NK-92 treated with Interleukin-12 subunit alpha and Interleukin-12 subunit beta, amount 100 ng/mL, for 24 hours (cell line): ENCODE results near the gene UBE2D2.

Source experiments
- DNase-seq: peaks from one replicate; lab custom pipeline; 2025; lab: John Stamatoyannopoulos, UW

Gene UBE2D2

GRCh38 chr5:139660923-139661814 lies 100.0 kb downstream of the UBE2D2 start:
- DNase-seq, result no peak

- DNase-seq, result no peak
Measured at GRCh38 chr5:139662617-139663016, 101.5 kb downstream of the UBE2D2 start.

- DNase-seq, result no peak
Measured at GRCh38 chr5:139663207-139664085, 102.3 kb downstream of the UBE2D2 start.

- DNase-seq, result no peak
Measured at GRCh38 chr5:139664086-139664693, 103.1 kb downstream of the UBE2D2 start.

GRCh38 chr5:139664727-139665351 lies 103.7 kb downstream of the UBE2D2 start:
- no peak for DNase-seq

GRCh38 chr5:139665626-139666025 lies 104.5 kb downstream of the UBE2D2 start:
- no peak for DNase-seq

GRCh38 chr5:139666551-139666950 lies 105.4 kb downstream of the UBE2D2 start:
- DNase-seq, result no peak

- peak; percentile 26 for DNase-seq
Measured at GRCh38 chr5:139667001-139667729, 106.0 kb downstream of the UBE2D2 start.

GRCh38 chr5:139667730-139668063 lies 106.6 kb downstream of the UBE2D2 start:
- no peak for DNase-seq

- DNase-seq, result peak; percentile 31
Measured at GRCh38 chr5:139668064-139668880, 107.1 kb downstream of the UBE2D2 start.

- DNase-seq, result no peak
Measured at GRCh38 chr5:139668924-139669661, 108.0 kb downstream of the UBE2D2 start.

GRCh38 chr5:139669662-139670368 lies 108.7 kb downstream of the UBE2D2 start:
- peak; percentile 64 for DNase-seq

GRCh38 chr5:139670369-139671095 lies 109.4 kb downstream of the UBE2D2 start:
- DNase-seq, result peak; percentile 60

- DNase-seq, result peak; percentile 34
Measured at GRCh38 chr5:139671096-139671841, 110.1 kb downstream of the UBE2D2 start.

- DNase-seq, result no peak
Measured at GRCh38 chr5:139675213-139675612, 114.1 kb downstream of the UBE2D2 start.

- DNase-seq, result no peak
Measured at GRCh38 chr5:139675825-139676224, 114.7 kb downstream of the UBE2D2 start.

GRCh38 chr5:139676406-139676805 lies 115.3 kb downstream of the UBE2D2 start:
- DNase-seq, result no peak
